ENCODE results near the gene ITSN1.

- TF ChIP-seq, protein P1, sequence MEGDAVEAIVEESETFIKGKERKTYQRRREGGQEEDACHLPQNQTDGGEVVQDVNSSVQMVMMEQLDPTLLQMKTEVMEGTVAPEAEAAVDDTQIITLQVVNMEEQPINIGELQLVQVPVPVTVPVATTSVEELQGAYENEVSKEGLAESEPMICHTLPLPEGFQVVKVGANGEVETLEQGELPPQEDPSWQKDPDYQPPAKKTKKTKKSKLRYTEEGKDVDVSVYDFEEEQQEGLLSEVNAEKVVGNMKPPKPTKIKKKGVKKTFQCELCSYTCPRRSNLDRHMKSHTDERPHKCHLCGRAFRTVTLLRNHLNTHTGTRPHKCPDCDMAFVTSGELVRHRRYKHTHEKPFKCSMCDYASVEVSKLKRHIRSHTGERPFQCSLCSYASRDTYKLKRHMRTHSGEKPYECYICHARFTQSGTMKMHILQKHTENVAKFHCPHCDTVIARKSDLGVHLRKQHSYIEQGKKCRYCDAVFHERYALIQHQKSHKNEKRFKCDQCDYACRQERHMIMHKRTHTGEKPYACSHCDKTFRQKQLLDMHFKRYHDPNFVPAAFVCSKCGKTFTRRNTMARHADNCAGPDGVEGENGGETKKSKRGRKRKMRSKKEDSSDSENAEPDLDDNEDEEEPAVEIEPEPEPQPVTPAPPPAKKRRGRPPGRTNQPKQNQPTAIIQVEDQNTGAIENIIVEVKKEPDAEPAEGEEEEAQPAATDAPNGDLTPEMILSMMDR (IDR thresholded peaks at IDR 0.05), result no peak
- peak in 1 of 3 donors; percentile 5 for TF ChIP-seq POLR2AphosphoS5 (IDR thresholded peaks at IDR 0.05)
Measured at GRCh38 chr21:33622253-33622652, 20.0 kb upstream of the ITSN1 start.
